HepG2 (cell line): ENCODE results near the gene TATDN2.

ENCODE experiments used
- JUND ChIP-seq: sonication (generic); formaldehyde crosslinking; IDR thresholded peaks from 2 replicates; pipeline ENCODE4 v1.8.0; 2022; ENCODE audit warnings: mild to moderate bottlenecking, missing genetic modification reagents
- TOE1 ChIP-seq: sonication (generic); formaldehyde crosslinking; IDR thresholded peaks from 2 replicates; pipeline ENCODE4 v1.4.0; 2020; ENCODE audit warnings: mild to moderate bottlenecking, missing genetic modification reagents
- ZBTB7A ChIP-seq: sonication (generic); formaldehyde crosslinking; IDR thresholded peaks from 2 replicates; pipeline ENCODE4 v1.8.0; 2022; ENCODE audit warnings: mild to moderate bottlenecking, missing genetic modification reagents

GRCh38 chr3:10234526-10235230 is 13.6 kb upstream of the TATDN2 start:
- TF ChIP-seq TOE1 (CRISPR knock-in tag) (no peak), JUND (CRISPR knock-in tag) (no peak), ZBTB7A (no peak)
